ENCODE data around the gene SPINK1.

SPINK1 gene

GRCh38 chr5:147822686-147823491, 8.6 kb downstream of the SPINK1 start:
- TF ChIP-seq GATA2 (IDR thresholded peaks at IDR 0.05; ENCODE audit: low read depth, low read length): no peak
- no peak for TF ChIP-seq GATA3 (IDR thresholded peaks at IDR 0.05; ENCODE audit: low read depth, low read length)

GRCh38 chr5:147821766-147822165, 9.7 kb downstream of the SPINK1 start:
- TF ChIP-seq GATA3 (IDR thresholded peaks at IDR 0.05; ENCODE audit: low read depth, low read length): no peak
- no peak for TF ChIP-seq GATA2 (IDR thresholded peaks at IDR 0.05; ENCODE audit: low read depth, low read length)

- TF ChIP-seq GATA3 (IDR thresholded peaks at IDR 0.05; ENCODE audit: low read depth, low read length) (no peak), GATA2 (IDR thresholded peaks at IDR 0.05; ENCODE audit: low read depth, low read length) (no peak)
Observed at GRCh38 chr5:147819261-147819770, 12.2 kb downstream of the SPINK1 start.

- TF ChIP-seq GATA3 (IDR thresholded peaks at IDR 0.05; ENCODE audit: low read depth, low read length): no peak
- TF ChIP-seq GATA2 (IDR thresholded peaks at IDR 0.05; ENCODE audit: low read depth, low read length): no peak
Observed at GRCh38 chr5:147818290-147818689, 13.2 kb downstream of the SPINK1 start.

GRCh38 chr5:147813696-147814095, 17.8 kb downstream of the SPINK1 start:
- TF ChIP-seq GATA2 (IDR thresholded peaks at IDR 0.05; ENCODE audit: low read depth, low read length): no peak
- TF ChIP-seq GATA3 (IDR thresholded peaks at IDR 0.05; ENCODE audit: low read depth, low read length): no peak

GRCh38 chr5:147809830-147810666, 21.4 kb downstream of the SPINK1 start:
- TF ChIP-seq GATA3 (IDR thresholded peaks at IDR 0.05; ENCODE audit: low read depth, low read length) (no peak), GATA2 (IDR thresholded peaks at IDR 0.05; ENCODE audit: low read depth, low read length) (no peak)

- TF ChIP-seq GATA3 (IDR thresholded peaks at IDR 0.05; ENCODE audit: low read depth, low read length) (no peak), GATA2 (IDR thresholded peaks at IDR 0.05; ENCODE audit: low read depth, low read length) (no peak)
Observed at GRCh38 chr5:147805030-147805454, 26.4 kb downstream of the SPINK1 start.

- TF ChIP-seq GATA3 (IDR thresholded peaks at IDR 0.05; ENCODE audit: low read depth, low read length) (no peak), GATA2 (IDR thresholded peaks at IDR 0.05; ENCODE audit: low read depth, low read length) (no peak)
Observed at GRCh38 chr5:147804334-147804733, 27.1 kb downstream of the SPINK1 start.

GRCh38 chr5:147803926-147804325, 27.5 kb downstream of the SPINK1 start:
- TF ChIP-seq GATA2 (IDR thresholded peaks at IDR 0.05; ENCODE audit: low read depth, low read length) (no peak), GATA3 (IDR thresholded peaks at IDR 0.05; ENCODE audit: low read depth, low read length) (no peak)

- no peak for TF ChIP-seq GATA2 (IDR thresholded peaks at IDR 0.05; ENCODE audit: low read depth, low read length)
- TF ChIP-seq GATA3 (IDR thresholded peaks at IDR 0.05; ENCODE audit: low read depth, low read length): no peak
Observed at GRCh38 chr5:147801461-147801860, 30.0 kb downstream of the SPINK1 start.

GRCh38 chr5:147800491-147800890, 31.0 kb downstream of the SPINK1 start:
- no peak for TF ChIP-seq GATA3 (IDR thresholded peaks at IDR 0.05; ENCODE audit: low read depth, low read length)
- no peak for TF ChIP-seq GATA2 (IDR thresholded peaks at IDR 0.05; ENCODE audit: low read depth, low read length)

- TF ChIP-seq GATA3 (IDR thresholded peaks at IDR 0.05; ENCODE audit: low read depth, low read length) (no peak), GATA2 (IDR thresholded peaks at IDR 0.05; ENCODE audit: low read depth, low read length) (no peak)
Observed at GRCh38 chr5:147796556-147797308, 34.7 kb downstream of the SPINK1 start.

- TF ChIP-seq GATA2 (IDR thresholded peaks at IDR 0.05; ENCODE audit: low read depth, low read length): no peak
- TF ChIP-seq GATA3 (IDR thresholded peaks at IDR 0.05; ENCODE audit: low read depth, low read length): no peak
Observed at GRCh38 chr5:147791181-147791580, 40.3 kb downstream of the SPINK1 start.

- TF ChIP-seq GATA3 (IDR thresholded peaks at IDR 0.05; ENCODE audit: low read depth, low read length) (no peak), GATA2 (IDR thresholded peaks at IDR 0.05; ENCODE audit: low read depth, low read length) (no peak)
Observed at GRCh38 chr5:147789820-147790219, 41.7 kb downstream of the SPINK1 start.

All from SH-SY5Y (cell line).